ENCODE data around the gene GNG10.
A peak's percentile ranks its signal among the peaks of the same experiment; 100 is the strongest.

The GNG10 gene

GRCh38 chr9:111632060-111632459, 29.3 kb upstream of the GNG10 start:
- Histone ChIP-seq H3K27ac (peak overlapping the region; percentile 75), H3K36me3 (replicated peaks) (no peaks in the 10 kb centered on the region), H3K4me3 (ENCODE audit: low read depth, low read length) (peak overlapping the region; percentile 94), H3K27me3 (replicated peaks) (no peaks in the 10 kb centered on the region)
- in situ Hi-C loops (cut with HindIII; ENCODE audit: low pct_ligation_motif_present, low sequenced_read_pairs) = no loop called here
- no peak for TF ChIP-seq CTCF (IDR thresholded peaks at IDR 0.05; ENCODE audit: low read depth, low read length, missing control alignments)
- no peak for DNase-seq

- DNase-seq = no peak
- in situ Hi-C loops (cut with HindIII; ENCODE audit: low pct_ligation_motif_present, low sequenced_read_pairs) = no loop called here
- no peak overlapping the region for H3K27ac ChIP-seq
- peak overlapping the region; percentile 94 for H3K4me3 ChIP-seq (ENCODE audit: low read depth, low read length)
- TF ChIP-seq CTCF (IDR thresholded peaks at IDR 0.05; ENCODE audit: low read depth, low read length, missing control alignments) = no peak
- H3K27me3 ChIP-seq (replicated peaks) = no peaks in the 10 kb centered on the region
- no peaks in the 10 kb centered on the region for H3K36me3 ChIP-seq (replicated peaks)
Observed at GRCh38 chr9:111632695-111633388, 28.6 kb upstream of the GNG10 start.

GRCh38 chr9:111633389-111633736, 28.0 kb upstream of the GNG10 start:
- Histone ChIP-seq H3K27ac (no peak overlapping the region), H3K4me3 (ENCODE audit: low read depth, low read length) (no peak overlapping the region), H3K36me3 (replicated peaks) (no peaks in the 10 kb centered on the region), H3K27me3 (replicated peaks) (no peaks in the 10 kb centered on the region)
- in situ Hi-C loops (cut with HindIII; ENCODE audit: low pct_ligation_motif_present, low sequenced_read_pairs) = no loop called here
- no peak for DNase-seq
- TF ChIP-seq CTCF (IDR thresholded peaks at IDR 0.05; ENCODE audit: low read depth, low read length, missing control alignments) = no peak

- DNase-seq = no peak
- no peak for TF ChIP-seq CTCF (IDR thresholded peaks at IDR 0.05; ENCODE audit: low read depth, low read length, missing control alignments)
- no peak overlapping the region for H3K27ac ChIP-seq
- in situ Hi-C loops (cut with HindIII; ENCODE audit: low pct_ligation_motif_present, low sequenced_read_pairs) = no loop called here
- no peaks in the 10 kb centered on the region for H3K36me3 ChIP-seq (replicated peaks)
- H3K27me3 ChIP-seq (replicated peaks) = no peaks in the 10 kb centered on the region
- H3K4me3 ChIP-seq (ENCODE audit: low read depth, low read length) = no peak overlapping the region
Observed at GRCh38 chr9:111634860-111635259, 26.5 kb upstream of the GNG10 start.

GRCh38 chr9:111637421-111637950, 23.9 kb upstream of the GNG10 start:
- Histone ChIP-seq H3K36me3 (replicated peaks) (no peaks in the 10 kb centered on the region), H3K27ac (no peak overlapping the region), H3K4me3 (ENCODE audit: low read depth, low read length) (no peak overlapping the region), H3K27me3 (replicated peaks) (no peaks in the 10 kb centered on the region)
- in situ Hi-C loops (cut with HindIII; ENCODE audit: low pct_ligation_motif_present, low sequenced_read_pairs) = no loop called here
- no peak for DNase-seq
- no peak for TF ChIP-seq CTCF (IDR thresholded peaks at IDR 0.05; ENCODE audit: low read depth, low read length, missing control alignments)
